HG03571 (cell line): ENCODE results near the gene PDZK1.
"Not testable (repeated sequence)": the region's sequence is repeated elsewhere in the genome, so short reads cannot be mapped to it uniquely, and the experiment has no call there.

Experiments
- ATAC-seq: cut with Tn5 transposase; IDR thresholded peaks from one replicate; pipeline ENCODE4 v1.9.1; 2021; ENCODE audit not compliant: unreplicated experiment

The PDZK1 gene

GRCh38 chr1:145662502-145662901, 44.7 kb downstream of the PDZK1 start:
- not testable (repeated sequence) for ATAC-seq

- ATAC-seq, result not testable (repeated sequence)
Observed at GRCh38 chr1:145656245-145656943, 50.8 kb downstream of the PDZK1 start.

GRCh38 chr1:145643990-145644389, 63.2 kb downstream of the PDZK1 start:
- ATAC-seq, result not testable (repeated sequence)

- not testable (repeated sequence) for ATAC-seq
Observed at GRCh38 chr1:145641886-145642285, 65.3 kb downstream of the PDZK1 start.

- not testable (repeated sequence) for ATAC-seq
Observed at GRCh38 chr1:145636237-145636636, 70.9 kb downstream of the PDZK1 start.

- not testable (repeated sequence) for ATAC-seq
Observed at GRCh38 chr1:145622177-145622576, 85.0 kb downstream of the PDZK1 start.
